NCI-H524 treated with DMSO at 0.1 percent for 48 hours (cell line): ENCODE results near the gene ADK.
"Not testable (repeated sequence)": the region's sequence is repeated elsewhere in the genome, so short reads cannot be mapped to it uniquely, and the experiment has no call there.

ENCODE experiments used
- DNase-seq: peaks from one replicate; lab custom pipeline; 2025; lab: John Stamatoyannopoulos, UW

Gene ADK

GRCh38 chr10:74556072-74556705, 405.2 kb downstream of the ADK start:
- no peak for DNase-seq

DNA sequence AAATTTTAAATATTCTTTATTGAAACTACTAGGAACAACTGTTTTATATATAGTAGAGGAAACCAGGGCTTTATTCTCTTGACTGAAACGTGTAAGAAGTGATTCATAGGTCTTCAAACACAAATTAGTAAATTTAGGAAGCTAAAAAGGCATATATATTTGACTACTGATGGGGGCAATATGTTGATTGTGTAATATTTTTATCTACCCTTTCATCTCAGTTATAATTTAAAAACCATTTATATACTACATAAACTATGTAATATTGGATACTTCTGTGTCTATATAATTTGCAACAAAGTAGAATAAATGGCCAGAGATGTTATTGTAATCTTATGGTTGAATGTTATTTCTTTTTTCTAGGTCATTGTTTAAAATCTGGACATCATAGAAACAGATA, 406.1 kb downstream of the ADK start:
- DNase-seq = no peak

DNA sequence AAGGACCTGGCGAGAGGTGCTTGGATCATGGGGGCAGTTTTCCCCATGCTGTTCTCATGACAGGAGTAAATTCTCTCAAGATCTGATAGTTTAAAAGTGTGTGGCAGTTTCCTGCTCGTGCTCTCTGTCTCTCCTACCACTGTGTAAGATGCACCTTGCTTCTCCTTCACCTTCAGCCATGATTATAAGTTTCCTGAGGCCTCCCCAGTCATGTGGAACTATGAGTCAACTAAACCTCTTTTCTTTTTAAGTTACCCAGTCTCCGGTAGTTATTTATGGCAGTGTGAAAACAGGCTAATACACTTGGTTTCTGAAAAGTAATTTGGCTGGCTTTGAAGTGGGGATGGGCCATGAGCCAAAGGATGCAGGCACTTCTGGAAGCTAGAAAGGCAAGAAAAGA, 407.4 kb downstream of the ADK start:
- no peak for DNase-seq

- no peak for DNase-seq
Observed at GRCh38 chr10:74558897-74559296, 407.9 kb downstream of the ADK start.

GRCh38 chr10:74568896-74569295, 417.9 kb downstream of the ADK start:
- not testable (repeated sequence) for DNase-seq

GRCh38 chr10:74573497-74573896, 422.5 kb downstream of the ADK start:
- DNase-seq = not testable (repeated sequence)

- DNase-seq = no peak
Observed at GRCh38 chr10:74575191-74575720, 424.2 kb downstream of the ADK start.

- DNase-seq = no peak
Observed at GRCh38 chr10:74575912-74576311, 424.9 kb downstream of the ADK start.

DNA sequence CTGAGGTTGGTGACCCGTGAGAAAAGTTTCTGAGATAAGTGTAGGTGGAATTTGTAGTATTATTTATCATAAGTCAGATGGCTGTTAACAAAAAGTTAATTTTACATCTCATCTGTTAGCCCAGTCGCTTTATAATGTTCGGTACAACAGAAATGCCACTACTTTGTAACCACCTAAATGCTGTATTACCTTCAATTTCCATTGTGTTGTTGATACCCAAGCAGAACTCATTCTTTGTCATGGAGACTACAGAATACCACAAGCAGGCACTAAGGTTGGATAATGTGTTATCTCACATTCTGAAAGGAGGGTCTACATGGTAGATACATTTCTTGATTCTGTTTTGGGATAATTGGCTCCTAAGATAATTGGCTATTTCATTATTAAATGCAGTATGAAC, 425.6 kb downstream of the ADK start:
- DNase-seq = no peak

- not testable (repeated sequence) for DNase-seq
Observed at GRCh38 chr10:74580438-74580837, 429.4 kb downstream of the ADK start.

DNA sequence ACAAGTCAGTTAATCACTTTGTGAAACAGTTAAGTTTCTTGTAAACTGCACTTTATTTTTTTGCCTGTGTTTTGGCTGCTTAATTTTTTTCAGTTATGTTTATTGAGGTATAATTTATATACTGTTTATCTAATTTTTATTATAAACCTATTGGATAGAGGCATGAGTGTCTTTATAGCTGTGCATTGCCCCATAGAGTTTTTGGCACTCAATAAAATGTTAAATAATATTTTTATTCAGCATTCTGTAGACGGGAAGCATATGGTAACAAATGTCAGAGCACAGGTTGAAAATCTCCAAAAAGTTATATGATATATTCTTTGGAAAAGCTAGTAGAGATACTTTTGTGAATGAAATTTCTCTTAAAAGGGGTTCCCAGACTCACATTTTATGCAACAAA, 431.5 kb downstream of the ADK start:
- DNase-seq = no peak

GRCh38 chr10:74585231-74586087, 434.4 kb downstream of the ADK start:
- no peak for DNase-seq

GRCh38 chr10:74586088-74586585, 435.1 kb downstream of the ADK start:
- no peak for DNase-seq

- no peak for DNase-seq
Observed at GRCh38 chr10:74587109-74587854, 436.3 kb downstream of the ADK start.

DNA sequence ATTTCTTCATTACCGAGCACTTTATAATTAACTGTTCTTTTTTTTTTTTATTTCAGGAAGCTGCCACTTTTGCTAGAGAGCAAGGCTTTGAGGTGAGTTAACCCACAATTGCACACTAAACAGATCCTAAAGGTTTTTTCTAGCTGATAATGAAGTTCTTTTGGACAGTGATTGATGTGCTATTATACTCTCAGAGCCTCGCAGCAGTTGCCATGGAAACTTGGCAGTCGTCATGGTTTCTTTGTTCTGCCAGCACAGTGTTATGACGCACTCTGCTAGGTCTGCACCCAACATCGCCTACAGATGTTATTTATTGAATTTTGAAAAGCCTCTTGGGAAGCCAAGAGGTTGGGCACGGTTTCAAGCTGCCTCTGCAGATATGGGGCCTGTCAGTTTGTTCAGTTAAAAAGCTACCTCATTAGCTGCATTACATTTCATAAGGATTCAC, 438.2 kb downstream of the ADK start:
- DNase-seq = peak; percentile 48

- DNase-seq = no peak
Observed at GRCh38 chr10:74589851-74590250, 438.8 kb downstream of the ADK start.

DNA sequence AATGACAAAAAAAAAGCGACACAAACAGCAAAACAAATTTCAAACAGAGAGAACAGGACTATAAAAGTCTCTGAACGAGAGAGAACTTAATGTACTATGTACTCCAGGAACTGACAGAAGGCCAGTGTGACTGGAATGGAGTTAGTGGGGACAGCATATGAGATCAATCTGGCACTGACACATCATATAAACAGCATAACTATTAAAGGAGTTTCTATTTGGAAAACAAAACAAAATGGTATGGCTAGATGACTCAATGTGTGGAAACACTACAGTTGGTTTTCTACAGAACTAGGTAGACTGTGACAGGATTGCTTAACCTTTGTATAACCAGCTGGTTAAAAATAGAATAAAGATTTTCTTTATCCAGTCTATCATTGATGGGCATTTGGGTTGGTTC, 442.4 kb downstream of the ADK start:
- no peak for DNase-seq

GRCh38 chr10:74596713-74597112, 445.7 kb downstream of the ADK start:
- DNase-seq = no peak

DNA sequence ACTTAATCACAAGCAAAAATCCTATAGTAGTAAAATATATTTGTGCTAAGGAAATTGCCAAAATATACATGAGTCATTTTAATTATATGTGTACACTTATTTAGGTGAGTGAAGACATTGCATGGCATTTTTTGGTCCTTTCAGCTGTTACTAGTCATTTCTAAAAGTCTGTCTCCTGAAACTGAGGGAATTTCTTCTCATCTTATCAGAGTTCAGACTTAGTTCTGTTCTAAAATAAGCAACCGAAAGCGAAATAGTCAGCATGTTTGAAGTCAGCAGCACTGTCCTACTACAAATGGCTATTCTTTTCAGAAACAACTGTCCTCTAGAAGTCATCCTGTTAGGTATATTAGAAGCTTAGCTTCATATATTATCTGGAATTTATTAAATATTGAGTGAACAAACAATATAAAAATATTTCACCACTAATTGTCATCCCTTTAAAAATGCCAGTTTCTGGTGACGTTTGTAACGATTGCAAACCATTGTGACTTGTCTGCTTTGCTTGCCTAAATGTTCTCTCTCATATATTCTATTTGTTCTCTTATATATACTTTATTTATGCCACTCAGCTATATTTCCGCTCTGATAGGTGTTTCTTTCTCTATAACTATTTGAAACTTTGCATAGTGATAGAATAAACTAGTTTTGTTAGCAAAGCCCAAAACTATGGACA, 448.0 kb downstream of the ADK start:
- no peak for DNase-seq

- DNase-seq = no peak
Observed at GRCh38 chr10:74599672-74600071, 448.7 kb downstream of the ADK start.

GRCh38 chr10:74600170-74600569, 449.1 kb downstream of the ADK start:
- no peak for DNase-seq

GRCh38 chr10:74602576-74602975, 451.6 kb downstream of the ADK start:
- no peak for DNase-seq
